Testis (tissue), 2 donors: Measurements from ENCODE around the gene HSPB6.

Experiments used
- POLR2A ChIP-seq: fragments of 450-650 bp; IDR thresholded peaks from one replicate; pipeline ENCODE4 v1.6.1; 2017; ENCODE audit warnings: antibody characterized with exemption, mild to moderate bottlenecking, moderate library complexity
- TF ChIP-seq, protein P1 (sequence below), 3 experiments: fragments of 450-650 bp in 2 of 3; fragments of 200-600 bp in 1 of 3; sonication (generic) in 1 of 3; IDR thresholded peaks; one replicate each; pipeline ENCODE4 v1.5.1; 2016 to 2019; ENCODE audit warnings: antibody characterized with exemption in 3 of 3, mild to moderate bottlenecking in 2 of 3, moderate library complexity in 1 of 3

DNA sequence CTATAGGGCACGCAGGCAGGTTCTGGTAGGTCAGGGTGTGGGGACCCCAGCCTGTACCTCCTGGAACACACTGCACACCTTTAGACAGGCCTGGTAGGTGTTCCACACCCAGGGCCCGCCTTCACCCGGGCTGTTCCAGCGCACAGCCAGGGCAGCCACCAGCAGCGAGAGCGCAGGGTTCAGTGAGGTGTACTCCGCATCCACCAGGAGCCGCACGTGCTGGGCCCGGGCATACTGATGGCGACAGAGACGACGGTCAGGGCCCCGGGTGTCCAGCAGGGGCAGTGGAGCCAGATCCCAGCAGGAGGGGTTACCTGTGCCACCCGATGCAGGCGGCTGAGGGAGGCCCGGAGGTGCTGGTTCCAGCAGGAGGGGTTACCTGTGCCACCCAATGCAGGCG is 49.8 kb upstream of the HSPB6 start:
- TF ChIP-seq, protein P1, sequence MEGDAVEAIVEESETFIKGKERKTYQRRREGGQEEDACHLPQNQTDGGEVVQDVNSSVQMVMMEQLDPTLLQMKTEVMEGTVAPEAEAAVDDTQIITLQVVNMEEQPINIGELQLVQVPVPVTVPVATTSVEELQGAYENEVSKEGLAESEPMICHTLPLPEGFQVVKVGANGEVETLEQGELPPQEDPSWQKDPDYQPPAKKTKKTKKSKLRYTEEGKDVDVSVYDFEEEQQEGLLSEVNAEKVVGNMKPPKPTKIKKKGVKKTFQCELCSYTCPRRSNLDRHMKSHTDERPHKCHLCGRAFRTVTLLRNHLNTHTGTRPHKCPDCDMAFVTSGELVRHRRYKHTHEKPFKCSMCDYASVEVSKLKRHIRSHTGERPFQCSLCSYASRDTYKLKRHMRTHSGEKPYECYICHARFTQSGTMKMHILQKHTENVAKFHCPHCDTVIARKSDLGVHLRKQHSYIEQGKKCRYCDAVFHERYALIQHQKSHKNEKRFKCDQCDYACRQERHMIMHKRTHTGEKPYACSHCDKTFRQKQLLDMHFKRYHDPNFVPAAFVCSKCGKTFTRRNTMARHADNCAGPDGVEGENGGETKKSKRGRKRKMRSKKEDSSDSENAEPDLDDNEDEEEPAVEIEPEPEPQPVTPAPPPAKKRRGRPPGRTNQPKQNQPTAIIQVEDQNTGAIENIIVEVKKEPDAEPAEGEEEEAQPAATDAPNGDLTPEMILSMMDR (IDR thresholded peaks at IDR 0.05) = no peak
- no peak for TF ChIP-seq POLR2A
